H1 (cell line): Measurements from ENCODE around the gene TSPAN9.

Experiments used
- CEBPB ChIP-seq: IDR thresholded peaks from 2 replicates; pipeline ENCODE4 v1.6.1; 2012; ENCODE audit warnings: low read depth, low read length
- EP300 ChIP-seq, 2 experiments: IDR thresholded peaks; 1 replicate in 1 of 2; 2 replicates in 1 of 2; pipeline ENCODE4 v1.6.1; 2011 to 2012; ENCODE audit warnings: low read depth in 2 of 2, low read length in 2 of 2, mild to moderate bottlenecking in 2 of 2, borderline replicate concordance in 1 of 2, inconsistent platforms in 1 of 2, moderate library complexity in 1 of 2
- EZH2 ChIP-seq: fragments of 200-600 bp; sonication (generic); IDR thresholded peaks from 2 replicates; pipeline ENCODE4 v1.7.1; 2012; ENCODE audit warnings: low read depth, mild to moderate bottlenecking, moderate library complexity, low read length, inconsistent platforms; ENCODE audit not compliant: severe bottlenecking
- GABPA ChIP-seq: IDR thresholded peaks from 2 replicates; pipeline ENCODE4 v1.6.1; 2011; ENCODE audit warnings: mild to moderate bottlenecking, low read length, moderate library complexity, borderline replicate concordance; ENCODE audit not compliant: insufficient read depth
- HDAC2 ChIP-seq, 2 experiments: fragments of 300-600 bp in 1 of 2; sonication (generic) in 1 of 2; IDR thresholded peaks; 2 replicates each; pipeline ENCODE4 v1.6.1; 2011 to 2012; ENCODE audit warnings: low read depth in 2 of 2, low read length in 2 of 2, mild to moderate bottlenecking in 2 of 2, moderate library complexity in 2 of 2, borderline replicate concordance in 1 of 2, inconsistent platforms in 1 of 2
- POLR2AphosphoS5 ChIP-seq: IDR thresholded peaks from 2 replicates; pipeline ENCODE4 v1.6.1; 2011; ENCODE audit warnings: low read depth, low read length
- SAP30 ChIP-seq: fragments of 300-600 bp; sonication (generic); IDR thresholded peaks from 2 replicates; pipeline ENCODE4 v1.7.1; 2012; ENCODE audit warnings: low read length, moderate library complexity, mild to moderate bottlenecking, inconsistent platforms; ENCODE audit not compliant: insufficient read depth, insufficient replicate concordance
- SP2 ChIP-seq: IDR thresholded peaks from 2 replicates; pipeline ENCODE4 v1.6.1; 2012; ENCODE audit warnings: mild to moderate bottlenecking, low read length, inconsistent platforms
- TAF1 ChIP-seq: IDR thresholded peaks from 2 replicates; pipeline ENCODE4 v1.6.1; 2011; ENCODE audit warnings: mild to moderate bottlenecking, low read depth, low read length
- TF ChIP-seq, protein P1 (sequence below), 3 experiments: IDR thresholded peaks; 1 replicate in 2 of 3; 2 replicates in 1 of 3; pipeline versions ENCODE4 v1.5.1 to v1.6.1; 2011; ENCODE audit warnings: low read length in 3 of 3, mild to moderate bottlenecking in 3 of 3, inconsistent platforms in 2 of 3, low read depth in 1 of 3, moderate library complexity in 1 of 3; ENCODE audit not compliant: insufficient read depth in 1 of 3; ENCODE audit errors: control extremely low read depth in 1 of 3
- TF ChIP-seq, protein P2 (sequence below): IDR thresholded peaks from 2 replicates; pipeline ENCODE4 v1.6.1; 2012; ENCODE audit warnings: inconsistent platforms

DNA sequence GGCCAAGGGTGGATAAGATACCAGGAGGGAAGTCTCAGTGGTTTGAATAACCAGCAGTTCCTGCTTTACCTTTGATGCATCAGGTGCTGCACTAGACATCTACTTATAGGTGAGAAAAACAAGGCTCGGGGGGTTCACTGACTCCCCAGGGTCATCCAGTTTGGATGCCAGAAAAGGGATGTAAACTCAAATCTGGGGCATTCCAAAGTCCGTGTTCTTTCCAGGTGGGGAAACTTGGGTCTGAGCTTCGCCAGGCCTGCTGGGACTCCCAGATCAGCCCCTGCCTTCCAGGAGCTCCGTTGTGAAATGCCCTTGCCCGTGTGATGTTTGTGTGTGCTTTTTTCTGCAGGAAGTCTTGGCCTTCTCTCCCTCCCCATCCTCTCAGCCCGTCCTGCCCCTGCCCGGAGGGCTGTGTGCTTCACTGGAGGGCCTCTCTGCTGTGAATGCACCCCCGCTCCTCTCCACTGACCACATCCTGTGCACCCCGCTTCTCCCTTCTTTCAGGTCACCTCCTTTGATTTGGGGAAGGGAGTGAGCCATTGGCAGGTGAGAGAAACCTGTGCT is 42.1 kb downstream of the TSPAN9 start:
- TF ChIP-seq SAP30 (no peak), GABPA (no peak), POLR2AphosphoS5 (no peak), EP300 (IDR thresholded peaks at IDR 0.05; ENCODE audit: borderline replicate concordance in 1 of 2, low read depth in 2 of 2, low read length in 2 of 2) (no peak), EZH2 (no peak), CEBPB (no peak), TAF1 (no peak), HDAC2 (IDR thresholded peaks at IDR 0.05; ENCODE audit: borderline replicate concordance in 1 of 2, low read depth in 2 of 2, low read length in 2 of 2) (no peak), SP2 (no peak)
- TF ChIP-seq, protein P1, sequence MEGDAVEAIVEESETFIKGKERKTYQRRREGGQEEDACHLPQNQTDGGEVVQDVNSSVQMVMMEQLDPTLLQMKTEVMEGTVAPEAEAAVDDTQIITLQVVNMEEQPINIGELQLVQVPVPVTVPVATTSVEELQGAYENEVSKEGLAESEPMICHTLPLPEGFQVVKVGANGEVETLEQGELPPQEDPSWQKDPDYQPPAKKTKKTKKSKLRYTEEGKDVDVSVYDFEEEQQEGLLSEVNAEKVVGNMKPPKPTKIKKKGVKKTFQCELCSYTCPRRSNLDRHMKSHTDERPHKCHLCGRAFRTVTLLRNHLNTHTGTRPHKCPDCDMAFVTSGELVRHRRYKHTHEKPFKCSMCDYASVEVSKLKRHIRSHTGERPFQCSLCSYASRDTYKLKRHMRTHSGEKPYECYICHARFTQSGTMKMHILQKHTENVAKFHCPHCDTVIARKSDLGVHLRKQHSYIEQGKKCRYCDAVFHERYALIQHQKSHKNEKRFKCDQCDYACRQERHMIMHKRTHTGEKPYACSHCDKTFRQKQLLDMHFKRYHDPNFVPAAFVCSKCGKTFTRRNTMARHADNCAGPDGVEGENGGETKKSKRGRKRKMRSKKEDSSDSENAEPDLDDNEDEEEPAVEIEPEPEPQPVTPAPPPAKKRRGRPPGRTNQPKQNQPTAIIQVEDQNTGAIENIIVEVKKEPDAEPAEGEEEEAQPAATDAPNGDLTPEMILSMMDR (IDR thresholded peaks at IDR 0.05; ENCODE audit: control extremely low read depth in 1 of 3, insufficient read depth in 1 of 3, low read depth in 1 of 3, low read length in 3 of 3), result no peak
- TF ChIP-seq, protein P2, sequence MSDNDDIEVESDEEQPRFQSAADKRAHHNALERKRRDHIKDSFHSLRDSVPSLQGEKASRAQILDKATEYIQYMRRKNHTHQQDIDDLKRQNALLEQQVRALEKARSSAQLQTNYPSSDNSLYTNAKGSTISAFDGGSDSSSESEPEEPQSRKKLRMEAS, result no peak
